Nephron (organoid): ENCODE data around the gene RNASE13.
A peak's percentile ranks its signal among the peaks of the same experiment; 100 is the strongest.
"Not testable (repeated sequence)": the region's sequence is repeated elsewhere in the genome, so short reads cannot be mapped to it uniquely, and the experiment has no call there.

Experiments
- H3K27ac Mint-ChIP-seq, 3 experiments: 2 replicates each; pipeline ENCODE4 v1.8.0; 2020; ENCODE audit warnings: mixed read lengths in 3 of 3, mild to moderate bottlenecking in 2 of 3, moderate library complexity in 1 of 3
- H3K27me3 Mint-ChIP-seq: 2 replicates; pipeline ENCODE4 v1.8.0; 2021; ENCODE audit warnings: low read depth, mild to moderate bottlenecking, moderate library complexity, mixed read lengths
- H3K36me3 Mint-ChIP-seq: 2 replicates; pipeline ENCODE4 v1.8.0; 2020; ENCODE audit warnings: low read depth, mixed read lengths
- H3K4me1 Mint-ChIP-seq: 2 replicates; pipeline ENCODE4 v1.8.0; 2020; ENCODE audit warnings: mixed read lengths
- H3K4me3 Mint-ChIP-seq, 3 experiments: 2 replicates each; pipeline ENCODE4 v1.8.0; 2020; ENCODE audit warnings: mild to moderate bottlenecking in 3 of 3, mixed read lengths in 3 of 3, moderate library complexity in 2 of 3
- H3K9me3 Mint-ChIP-seq: 2 replicates; pipeline ENCODE4 v1.8.0; 2020; ENCODE audit warnings: mixed read lengths
- TF ChIP-seq, protein P1 (sequence below), 3 experiments: fragments of 200-600 bp; sonication (generic); IDR thresholded peaks; one replicate each; pipeline ENCODE4 v1.5.0; 2021; ENCODE audit warnings: antibody characterized with exemption in 3 of 3; ENCODE audit not compliant: unreplicated experiment in 3 of 3

The RNASE13 gene

DNA sequence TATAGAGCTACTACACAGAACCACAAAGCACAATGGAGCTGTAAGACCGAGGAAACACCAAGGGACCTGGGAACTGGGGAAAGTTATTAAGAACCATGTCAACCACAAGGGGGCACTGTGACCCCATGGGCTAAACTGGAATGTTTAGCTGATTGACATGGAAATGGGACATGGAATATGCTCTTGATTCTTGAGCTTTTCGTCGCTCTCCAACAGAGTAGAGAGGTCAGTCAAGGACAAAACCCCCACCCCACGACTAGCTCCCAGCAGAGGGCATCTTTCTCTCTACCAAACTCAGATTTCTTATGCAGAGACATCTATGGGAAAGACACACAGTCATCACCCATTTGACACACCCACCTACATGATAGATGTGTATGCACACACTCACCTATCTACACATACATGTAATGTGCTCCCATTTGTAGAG, 19.8 kb downstream of the RNASE13 start:
- Mint-ChIP-seq H3K9me3 (no peaks in the 10 kb centered on the region), H3K4me3 (no peak overlapping the region), H3K27me3 (peaks cover 3% of the 10 kb centered on the region), H3K4me1 (peaks cover 14% of the 10 kb centered on the region), H3K27ac (peak overlapping the region; percentile 2 to 56 (median 6)), H3K36me3 (peaks cover 26% of the 10 kb centered on the region)
- TF ChIP-seq, protein P1, sequence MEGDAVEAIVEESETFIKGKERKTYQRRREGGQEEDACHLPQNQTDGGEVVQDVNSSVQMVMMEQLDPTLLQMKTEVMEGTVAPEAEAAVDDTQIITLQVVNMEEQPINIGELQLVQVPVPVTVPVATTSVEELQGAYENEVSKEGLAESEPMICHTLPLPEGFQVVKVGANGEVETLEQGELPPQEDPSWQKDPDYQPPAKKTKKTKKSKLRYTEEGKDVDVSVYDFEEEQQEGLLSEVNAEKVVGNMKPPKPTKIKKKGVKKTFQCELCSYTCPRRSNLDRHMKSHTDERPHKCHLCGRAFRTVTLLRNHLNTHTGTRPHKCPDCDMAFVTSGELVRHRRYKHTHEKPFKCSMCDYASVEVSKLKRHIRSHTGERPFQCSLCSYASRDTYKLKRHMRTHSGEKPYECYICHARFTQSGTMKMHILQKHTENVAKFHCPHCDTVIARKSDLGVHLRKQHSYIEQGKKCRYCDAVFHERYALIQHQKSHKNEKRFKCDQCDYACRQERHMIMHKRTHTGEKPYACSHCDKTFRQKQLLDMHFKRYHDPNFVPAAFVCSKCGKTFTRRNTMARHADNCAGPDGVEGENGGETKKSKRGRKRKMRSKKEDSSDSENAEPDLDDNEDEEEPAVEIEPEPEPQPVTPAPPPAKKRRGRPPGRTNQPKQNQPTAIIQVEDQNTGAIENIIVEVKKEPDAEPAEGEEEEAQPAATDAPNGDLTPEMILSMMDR (IDR thresholded peaks at IDR 0.05; ENCODE audit: unreplicated experiment in 3 of 3) = peak; percentile 88 to 92 (median 89)

DNA sequence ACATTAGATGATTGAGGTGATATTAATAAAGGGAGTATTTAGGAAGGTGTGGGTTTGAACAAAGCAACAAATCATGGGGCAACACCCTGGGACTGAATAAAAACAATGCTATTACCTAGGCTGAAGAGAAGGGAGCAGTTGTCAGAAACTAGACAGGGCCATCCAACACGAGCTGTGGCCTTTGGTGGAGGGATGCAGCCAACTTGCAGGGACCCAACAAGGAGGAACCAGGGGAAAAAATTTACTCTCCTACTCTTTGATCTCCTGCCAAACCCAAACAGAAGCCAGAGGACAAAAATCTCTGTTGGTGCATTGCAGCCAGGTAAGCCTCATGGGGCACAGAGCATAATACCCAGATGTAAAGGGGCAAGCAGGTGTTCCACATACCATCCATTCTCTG, 23.5 kb downstream of the RNASE13 start:
- Mint-ChIP-seq H3K9me3 (no peaks in the 10 kb centered on the region), H3K36me3 (no peaks in the 10 kb centered on the region), H3K4me1 (peaks cover 22% of the 10 kb centered on the region), H3K4me3 (no peak overlapping the region), H3K27me3 (no peaks in the 10 kb centered on the region), H3K27ac (peak overlapping the region; percentile 2 to 79 (median 62))
- TF ChIP-seq, protein P1 (IDR thresholded peaks at IDR 0.05; ENCODE audit: unreplicated experiment in 3 of 3) = no peak

DNA sequence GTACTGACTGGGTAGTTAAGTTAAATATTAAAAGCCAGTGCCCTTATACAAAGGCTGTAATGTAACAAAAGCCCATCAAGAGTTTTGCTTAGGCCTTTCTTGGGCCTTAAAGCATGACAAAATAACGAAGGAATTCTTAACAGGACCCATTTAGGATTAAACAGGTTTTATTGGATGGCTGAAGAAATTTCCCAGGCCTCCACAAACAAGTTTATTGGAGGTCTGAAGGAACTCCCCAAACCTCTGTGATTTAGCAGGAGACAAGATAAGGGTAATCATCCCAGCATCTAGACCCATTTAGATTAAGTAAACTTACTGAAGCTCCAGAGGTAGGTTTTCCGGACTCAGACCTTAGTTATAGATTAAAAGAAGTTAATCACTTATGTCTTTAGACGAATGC, 24.9 kb downstream of the RNASE13 start:
- not testable (repeated sequence) for H3K4me3 Mint-ChIP-seq, H3K27me3 Mint-ChIP-seq, H3K36me3 Mint-ChIP-seq, H3K9me3 Mint-ChIP-seq
- Mint-ChIP-seq H3K4me1 (peaks cover 13% of the 10 kb centered on the region), H3K27ac (peak overlapping the region; percentile 97)

DNA sequence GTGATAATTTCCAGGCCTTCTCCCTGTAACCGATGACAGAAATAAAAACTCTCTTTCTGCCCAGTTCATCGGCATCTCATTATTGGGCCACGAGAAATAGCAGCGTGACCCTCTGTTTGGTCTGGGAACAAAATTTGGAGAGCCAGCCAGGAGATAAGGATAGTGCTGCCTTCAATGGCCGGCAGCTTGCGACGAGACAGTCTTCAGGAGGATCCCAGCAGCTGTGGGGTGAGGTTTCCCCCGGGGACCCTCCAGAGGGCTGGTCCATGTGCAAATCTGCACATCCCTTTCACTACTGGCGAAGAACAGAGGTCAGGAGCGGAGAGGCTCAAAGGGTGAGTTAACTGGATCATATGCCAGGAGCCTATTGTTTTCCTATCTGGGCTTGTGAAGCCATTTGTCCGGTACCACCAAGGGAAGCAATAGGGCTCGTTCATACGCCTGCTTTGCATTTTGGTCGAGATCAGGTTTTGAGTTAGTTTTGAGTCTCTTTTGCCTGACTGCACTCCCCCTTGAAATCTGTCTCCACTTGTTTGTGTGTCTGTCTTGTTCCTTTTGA, 30.7 kb downstream of the RNASE13 start:
- H3K27ac Mint-ChIP-seq = peak overlapping the region; percentile 44 to 74 (median 54)
- H3K4me1 Mint-ChIP-seq = peaks cover 15% of the 10 kb centered on the region
- no peak overlapping the region for H3K4me3 Mint-ChIP-seq
- no peaks in the 10 kb centered on the region for H3K36me3 Mint-ChIP-seq
- no peaks in the 10 kb centered on the region for H3K9me3 Mint-ChIP-seq
- no peaks in the 10 kb centered on the region for H3K27me3 Mint-ChIP-seq
- TF ChIP-seq, protein P1 (IDR thresholded peaks at IDR 0.05; ENCODE audit: unreplicated experiment in 3 of 3) = no peak

DNA sequence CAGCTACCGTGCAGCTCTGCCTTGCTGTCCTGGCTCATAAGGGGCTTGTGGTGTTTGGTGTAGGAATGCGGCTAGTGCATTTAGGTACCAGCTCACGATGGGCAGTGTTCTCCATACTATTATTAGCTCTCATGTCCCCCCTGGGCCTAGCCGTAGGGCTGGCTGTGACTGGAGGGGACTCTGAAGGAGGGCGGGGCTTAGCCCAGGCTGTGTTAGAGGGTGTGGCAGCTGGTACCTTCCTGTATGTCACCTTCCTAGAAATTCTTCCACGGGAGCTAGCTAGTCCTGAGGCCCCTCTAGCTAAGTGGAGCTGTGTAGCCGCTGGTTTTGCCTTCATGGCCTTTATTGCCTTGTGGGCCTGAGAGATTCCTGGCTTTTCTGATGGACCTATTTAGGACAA, 33.4 kb downstream of the RNASE13 start:
- Mint-ChIP-seq H3K4me3 (no peak overlapping the region), H3K4me1 (peaks cover 15% of the 10 kb centered on the region), H3K27ac (no peak overlapping the region), H3K27me3 (no peaks in the 10 kb centered on the region), H3K9me3 (no peaks in the 10 kb centered on the region), H3K36me3 (peaks cover 8% of the 10 kb centered on the region)
- TF ChIP-seq, protein P1 (IDR thresholded peaks at IDR 0.05; ENCODE audit: unreplicated experiment in 3 of 3) = no peak

DNA sequence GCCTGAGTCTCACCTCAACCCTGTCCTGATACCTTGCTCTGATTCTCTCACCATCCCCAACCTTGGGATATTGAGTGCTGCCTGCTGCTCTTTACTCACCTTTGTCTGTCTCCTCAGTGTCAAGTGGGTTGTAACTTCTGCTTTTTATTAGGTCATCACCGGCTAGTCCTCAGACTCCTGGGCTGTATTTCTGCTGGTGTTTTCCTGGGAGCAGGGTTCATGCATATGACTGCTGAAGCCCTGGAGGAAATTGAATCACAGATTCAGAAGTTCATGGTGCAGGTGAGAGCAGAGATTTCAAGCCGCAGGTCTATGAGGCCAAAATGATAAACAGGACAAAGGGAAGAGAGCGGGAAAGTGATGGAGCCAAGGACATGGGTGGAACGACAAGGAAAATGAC, 35.0 kb downstream of the RNASE13 start:
- Mint-ChIP-seq H3K4me1 (peaks cover 15% of the 10 kb centered on the region), H3K27me3 (no peaks in the 10 kb centered on the region), H3K9me3 (no peaks in the 10 kb centered on the region), H3K36me3 (peaks cover 22% of the 10 kb centered on the region), H3K4me3 (no peak overlapping the region), H3K27ac (peak overlapping the region in 1 of 3 experiments; percentile 90)
- TF ChIP-seq, protein P1 (IDR thresholded peaks at IDR 0.05; ENCODE audit: unreplicated experiment in 3 of 3) = no peak
